Glutamatergic neuron (in vitro differentiated cells): ENCODE results near the gene SGCG. TPM values are rescaled to one million over a fixed set of nuclear protein-coding genes. Genes with fewer than 3 reads are reported as not detected.

Experiments used
- DNase-seq: peaks from one replicate; pipeline ENCODE4 v3.0.0; 2022
- H3K27ac Mint-ChIP-seq: one replicate; pipeline ENCODE4 v1.8.0; 2020; ENCODE audit warnings: mild to moderate bottlenecking, mixed read lengths, inconsistent platforms; ENCODE audit not compliant: unreplicated experiment
- H3K27me3 Mint-ChIP-seq: one replicate; pipeline ENCODE4 v1.8.0; 2020; ENCODE audit warnings: mild to moderate bottlenecking, moderate library complexity, mixed read lengths, inconsistent platforms; ENCODE audit not compliant: unreplicated experiment
- H3K36me3 Mint-ChIP-seq: one replicate; pipeline ENCODE4 v1.8.0; 2020; ENCODE audit warnings: mild to moderate bottlenecking, mixed read lengths, inconsistent platforms; ENCODE audit not compliant: unreplicated experiment
- H3K4me1 Mint-ChIP-seq: one replicate; pipeline ENCODE4 v1.8.0; 2020; ENCODE audit warnings: mild to moderate bottlenecking, low read depth, mixed read lengths, inconsistent platforms; ENCODE audit not compliant: unreplicated experiment
- H3K4me3 Mint-ChIP-seq: one replicate; pipeline ENCODE4 v1.8.0; 2020; ENCODE audit warnings: mild to moderate bottlenecking, mixed read lengths, inconsistent platforms; ENCODE audit not compliant: unreplicated experiment
- H3K9me3 Mint-ChIP-seq: one replicate; pipeline ENCODE4 v1.8.0; 2020; ENCODE audit warnings: mild to moderate bottlenecking, moderate library complexity, mixed read lengths, inconsistent platforms; ENCODE audit not compliant: unreplicated experiment
- total RNA-seq: library from RNA; stranded (reverse); fragmentation: NEBNext Ultra II Directional; extraction: Animal tissue kit (Norgen Biotek cat#: 25700); gene quantifications from one replicate; pipeline ENCODE4 v1.2.1, GENCODE V29; 2021; ENCODE audit not compliant: unreplicated experiment
- TF ChIP-seq, protein P1 (sequence below): fragments of 200-600 bp; sonication (generic); IDR thresholded peaks from one replicate; pipeline ENCODE4 v1.5.0; 2021; ENCODE audit not compliant: partially characterized antibody, unreplicated experiment

Gene SGCG
- total RNA-seq, 1 donor from 2014 or later: 2.6 TPM

GRCh38 chr13:23175920-23176319, 4.9 kb upstream of the SGCG start:
- no peak overlapping the region for H3K27ac Mint-ChIP-seq
- no peak for DNase-seq
- no peak overlapping the region for H3K4me3 Mint-ChIP-seq
- peaks cover 3% of the 10 kb centered on the region for H3K4me1 Mint-ChIP-seq
- H3K27me3 Mint-ChIP-seq: no peaks in the 10 kb centered on the region
- no peaks in the 10 kb centered on the region for H3K36me3 Mint-ChIP-seq
- TF ChIP-seq, protein P1, sequence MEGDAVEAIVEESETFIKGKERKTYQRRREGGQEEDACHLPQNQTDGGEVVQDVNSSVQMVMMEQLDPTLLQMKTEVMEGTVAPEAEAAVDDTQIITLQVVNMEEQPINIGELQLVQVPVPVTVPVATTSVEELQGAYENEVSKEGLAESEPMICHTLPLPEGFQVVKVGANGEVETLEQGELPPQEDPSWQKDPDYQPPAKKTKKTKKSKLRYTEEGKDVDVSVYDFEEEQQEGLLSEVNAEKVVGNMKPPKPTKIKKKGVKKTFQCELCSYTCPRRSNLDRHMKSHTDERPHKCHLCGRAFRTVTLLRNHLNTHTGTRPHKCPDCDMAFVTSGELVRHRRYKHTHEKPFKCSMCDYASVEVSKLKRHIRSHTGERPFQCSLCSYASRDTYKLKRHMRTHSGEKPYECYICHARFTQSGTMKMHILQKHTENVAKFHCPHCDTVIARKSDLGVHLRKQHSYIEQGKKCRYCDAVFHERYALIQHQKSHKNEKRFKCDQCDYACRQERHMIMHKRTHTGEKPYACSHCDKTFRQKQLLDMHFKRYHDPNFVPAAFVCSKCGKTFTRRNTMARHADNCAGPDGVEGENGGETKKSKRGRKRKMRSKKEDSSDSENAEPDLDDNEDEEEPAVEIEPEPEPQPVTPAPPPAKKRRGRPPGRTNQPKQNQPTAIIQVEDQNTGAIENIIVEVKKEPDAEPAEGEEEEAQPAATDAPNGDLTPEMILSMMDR: peak; percentile 64
- H3K9me3 Mint-ChIP-seq: no peaks in the 10 kb centered on the region

DNA sequence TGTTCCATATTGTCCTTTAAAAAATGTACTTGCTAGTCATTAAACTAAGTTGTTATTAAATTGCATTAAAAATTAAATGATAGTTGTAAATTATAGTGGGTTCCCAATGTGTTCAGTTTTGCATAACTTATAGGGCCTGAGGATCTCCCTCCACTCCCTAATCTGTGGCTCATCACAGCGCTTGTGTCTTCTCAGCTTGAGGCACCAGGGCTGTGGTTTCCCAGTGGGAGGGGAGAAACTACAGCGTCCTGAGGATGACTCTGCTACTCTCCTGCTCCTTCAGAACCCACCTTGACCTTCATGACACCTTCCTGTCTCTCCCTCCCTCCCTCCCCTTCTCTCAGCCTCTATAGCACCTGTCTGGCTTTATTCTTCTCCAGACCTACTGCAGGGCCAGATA, 1.4 kb downstream of the SGCG start:
- H3K27ac Mint-ChIP-seq: no peak overlapping the region
- H3K9me3 Mint-ChIP-seq: no peaks in the 10 kb centered on the region
- no peaks in the 10 kb centered on the region for H3K36me3 Mint-ChIP-seq
- no peak for DNase-seq
- H3K4me3 Mint-ChIP-seq: no peak overlapping the region
- TF ChIP-seq, protein P1: no peak
- H3K4me1 Mint-ChIP-seq: peaks cover 3% of the 10 kb centered on the region
- H3K27me3 Mint-ChIP-seq: no peaks in the 10 kb centered on the region

DNA sequence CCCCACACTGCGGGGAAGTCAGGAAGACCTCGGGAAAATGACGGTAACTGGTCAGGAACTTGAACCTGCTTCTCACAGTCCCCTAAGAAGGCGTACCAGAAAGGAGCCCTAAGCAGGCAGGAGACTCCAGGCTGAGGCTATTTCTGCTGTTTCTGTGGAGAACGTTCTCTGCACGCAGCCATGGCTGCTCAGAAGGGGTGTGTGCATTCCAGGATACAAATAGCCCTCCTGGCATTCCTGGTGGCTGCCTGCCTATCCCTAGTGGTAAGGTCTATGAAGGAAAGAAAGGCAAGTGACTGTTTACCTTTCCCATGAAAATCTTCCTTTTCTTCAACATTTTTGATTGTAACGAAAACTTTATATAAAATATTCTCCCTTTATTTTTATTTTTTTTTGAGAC, 2.5 kb downstream of the SGCG start:
- H3K4me1 Mint-ChIP-seq: peaks cover 3% of the 10 kb centered on the region
- H3K9me3 Mint-ChIP-seq: no peaks in the 10 kb centered on the region
- H3K36me3 Mint-ChIP-seq: no peaks in the 10 kb centered on the region
- no peak overlapping the region for H3K4me3 Mint-ChIP-seq
- no peak overlapping the region for H3K27ac Mint-ChIP-seq
- H3K27me3 Mint-ChIP-seq: no peaks in the 10 kb centered on the region
- TF ChIP-seq, protein P1: no peak
- DNase-seq: no peak

- no peaks in the 10 kb centered on the region for H3K27me3 Mint-ChIP-seq
- no peak overlapping the region for H3K4me3 Mint-ChIP-seq
- TF ChIP-seq, protein P1: no peak
- no peaks in the 10 kb centered on the region for H3K9me3 Mint-ChIP-seq
- no peak overlapping the region for H3K27ac Mint-ChIP-seq
- peaks cover 2% of the 10 kb centered on the region for H3K4me1 Mint-ChIP-seq
- no peaks in the 10 kb centered on the region for H3K36me3 Mint-ChIP-seq
- no peak for DNase-seq
Observed at GRCh38 chr13:23185542-23185941, 4.8 kb downstream of the SGCG start.

DNA sequence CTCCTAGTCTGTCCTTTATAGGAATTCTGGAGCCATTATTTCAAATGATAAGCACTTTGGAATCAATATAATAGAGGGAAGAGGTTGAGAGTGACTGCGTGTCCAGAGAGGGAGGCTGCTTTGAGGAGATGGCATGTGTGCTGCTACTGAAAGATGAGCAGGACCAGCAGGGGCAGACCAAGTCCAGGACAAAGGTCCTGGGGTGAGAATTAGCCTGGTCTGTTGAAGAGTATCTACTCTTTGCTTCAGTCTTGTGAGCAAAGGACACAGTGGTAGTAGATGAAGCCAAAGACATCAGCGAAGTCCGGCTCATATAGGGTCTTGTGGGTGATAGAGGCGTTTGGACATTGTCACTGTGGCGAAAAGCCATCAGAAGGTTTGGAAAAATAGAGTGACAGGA, 21.1 kb downstream of the SGCG start:
- Mint-ChIP-seq H3K27me3 (peaks cover 5% of the 10 kb centered on the region), H3K9me3 (peaks cover 2% of the 10 kb centered on the region), H3K36me3 (no peaks in the 10 kb centered on the region), H3K4me3 (no peak overlapping the region), H3K4me1 (peaks cover 13% of the 10 kb centered on the region), H3K27ac (no peak overlapping the region)
- DNase-seq: no peak
- TF ChIP-seq, protein P1: no peak
